Tibial nerve (tissue), 3 donors: Measurements from ENCODE around the gene USP30.

Experiments used
- POLR2A ChIP-seq, 2 donors: fragments of 450-650 bp; IDR thresholded peaks; one replicate each; pipeline ENCODE4 v1.6.1; 2017; ENCODE audit warnings: antibody characterized with exemption in 2 of 2, mild to moderate bottlenecking in 2 of 2, moderate library complexity in 2 of 2
- TF ChIP-seq, protein P1 (sequence below), 5 experiments: fragments of 200-600 bp in 3 of 5; fragments of 450-650 bp in 2 of 5; sonication (generic) in 3 of 5; IDR thresholded peaks; one replicate each; pipeline ENCODE4 v1.5.1; 2016 to 2019; ENCODE audit warnings: antibody characterized with exemption in 5 of 5, mild to moderate bottlenecking in 3 of 5, moderate library complexity in 2 of 5

DNA sequence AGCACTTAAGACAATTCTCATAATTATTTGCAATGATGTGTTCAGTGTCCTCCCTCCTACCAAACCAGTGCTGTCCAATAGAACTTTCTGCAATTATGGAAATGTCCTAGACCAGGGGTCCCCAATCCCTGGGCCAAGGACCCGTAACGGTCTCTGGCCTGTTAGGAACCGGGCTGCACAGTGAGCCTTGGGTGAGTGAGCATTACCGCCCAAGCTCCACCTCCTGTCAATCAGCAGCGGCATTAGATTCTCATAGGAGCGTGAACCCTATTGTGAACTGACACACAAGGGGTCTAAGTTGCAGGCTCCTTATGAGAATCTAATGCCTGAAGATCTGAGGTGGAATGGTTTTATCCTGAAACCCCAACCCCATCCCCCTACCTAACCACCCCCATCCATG, 35.4 kb upstream of the USP30 start:
- TF ChIP-seq, protein P1, sequence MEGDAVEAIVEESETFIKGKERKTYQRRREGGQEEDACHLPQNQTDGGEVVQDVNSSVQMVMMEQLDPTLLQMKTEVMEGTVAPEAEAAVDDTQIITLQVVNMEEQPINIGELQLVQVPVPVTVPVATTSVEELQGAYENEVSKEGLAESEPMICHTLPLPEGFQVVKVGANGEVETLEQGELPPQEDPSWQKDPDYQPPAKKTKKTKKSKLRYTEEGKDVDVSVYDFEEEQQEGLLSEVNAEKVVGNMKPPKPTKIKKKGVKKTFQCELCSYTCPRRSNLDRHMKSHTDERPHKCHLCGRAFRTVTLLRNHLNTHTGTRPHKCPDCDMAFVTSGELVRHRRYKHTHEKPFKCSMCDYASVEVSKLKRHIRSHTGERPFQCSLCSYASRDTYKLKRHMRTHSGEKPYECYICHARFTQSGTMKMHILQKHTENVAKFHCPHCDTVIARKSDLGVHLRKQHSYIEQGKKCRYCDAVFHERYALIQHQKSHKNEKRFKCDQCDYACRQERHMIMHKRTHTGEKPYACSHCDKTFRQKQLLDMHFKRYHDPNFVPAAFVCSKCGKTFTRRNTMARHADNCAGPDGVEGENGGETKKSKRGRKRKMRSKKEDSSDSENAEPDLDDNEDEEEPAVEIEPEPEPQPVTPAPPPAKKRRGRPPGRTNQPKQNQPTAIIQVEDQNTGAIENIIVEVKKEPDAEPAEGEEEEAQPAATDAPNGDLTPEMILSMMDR (IDR thresholded peaks at IDR 0.05): no peak
- no peak for TF ChIP-seq POLR2A (IDR thresholded peaks at IDR 0.05)
